HEK293 (cell line): Measurements from ENCODE around the gene CENPO.

Experiments
- BCL11A ChIP-seq: fragments of 450-650 bp; formaldehyde crosslinking; IDR thresholded peaks from 2 replicates; pipeline ENCODE4 v1.5.1; 2016; ENCODE audit warnings: low read depth, missing biosample characterization, missing genetic modification characterization
- FEZF1 ChIP-seq: fragments of 450-650 bp; formaldehyde crosslinking; IDR thresholded peaks from 2 replicates; pipeline ENCODE4 v1.5.1; 2016; ENCODE audit warnings: missing biosample characterization, missing genetic modification characterization
- GLI2 ChIP-seq: fragments of 450-650 bp; formaldehyde crosslinking; IDR thresholded peaks from 2 replicates; pipeline ENCODE4; 2017; ENCODE audit warnings: missing biosample characterization, missing genetic modification characterization, low read depth, borderline replicate concordance
- KLF10 ChIP-seq: fragments of 450-650 bp; IDR thresholded peaks from 2 replicates; pipeline ENCODE4 v1.5.1; 2018; ENCODE audit warnings: missing biosample characterization, mild to moderate bottlenecking, missing genetic modification characterization
- KLF9 ChIP-seq: fragments of 450-650 bp; formaldehyde crosslinking; IDR thresholded peaks from 2 replicates; pipeline ENCODE4 v1.5.1; 2016; ENCODE audit warnings: missing biosample characterization, missing genetic modification characterization, low read depth
- MEIS1 ChIP-seq: sonication (generic); formaldehyde crosslinking; IDR thresholded peaks from 2 replicates; pipeline ENCODE4 v1.8.1; 2022; ENCODE audit warnings: missing genetic modification reagents, mild to moderate bottlenecking, borderline replicate concordance
- PATZ1 ChIP-seq: fragments of 450-650 bp; formaldehyde crosslinking; IDR thresholded peaks from 2 replicates; pipeline ENCODE4 v1.5.1; 2016; ENCODE audit warnings: missing biosample characterization, missing genetic modification characterization
- SETDB1 ChIP-seq: IDR thresholded peaks from one replicate; pipeline ENCODE4 v1.6.1; 2017; ENCODE audit warnings: mild to moderate bottlenecking, low read length, moderate library complexity, mixed read lengths; ENCODE audit not compliant: insufficient read length
- SP2 ChIP-seq: fragments of 450-650 bp; formaldehyde crosslinking; IDR thresholded peaks from 2 replicates; pipeline ENCODE4 v1.5.1; 2016; ENCODE audit warnings: missing biosample characterization, missing genetic modification characterization
- SP3 ChIP-seq: fragments of 450-650 bp; formaldehyde crosslinking; IDR thresholded peaks from 2 replicates; pipeline ENCODE4 v1.5.1; 2016; ENCODE audit warnings: missing biosample characterization, missing genetic modification characterization
- ZBTB48 ChIP-seq: fragments of 450-650 bp; formaldehyde crosslinking; IDR thresholded peaks from 2 replicates; pipeline ENCODE4 v1.5.1; 2016; ENCODE audit warnings: missing biosample characterization, missing genetic modification characterization
- ZFP41 ChIP-seq: fragments of 450-650 bp; formaldehyde crosslinking; IDR thresholded peaks from 2 replicates; pipeline ENCODE4 v1.5.1; 2016; ENCODE audit warnings: missing biosample characterization, missing genetic modification characterization, borderline replicate concordance
- ZIC2 ChIP-seq: fragments of 450-650 bp; formaldehyde crosslinking; IDR thresholded peaks from 2 replicates; pipeline ENCODE4 v1.5.1; 2016; ENCODE audit warnings: missing biosample characterization, missing genetic modification characterization
- ZNF10 ChIP-seq: fragments of 450-650 bp; formaldehyde crosslinking; IDR thresholded peaks from 2 replicates; pipeline ENCODE4 v1.5.1; 2017; ENCODE audit warnings: missing biosample characterization, missing genetic modification characterization
- ZNF112 ChIP-seq: fragments of 450-650 bp; formaldehyde crosslinking; IDR thresholded peaks from 2 replicates; pipeline ENCODE4 v1.5.0; 2017; ENCODE audit warnings: missing biosample characterization, missing genetic modification characterization
- ZNF132 ChIP-seq: fragments of 450-650 bp; formaldehyde crosslinking; IDR thresholded peaks from 2 replicates; pipeline ENCODE4 v1.5.1; 2017; ENCODE audit warnings: missing biosample characterization, missing genetic modification characterization, borderline replicate concordance
- ZNF133 ChIP-seq: fragments of 450-650 bp; formaldehyde crosslinking; IDR thresholded peaks from 2 replicates; pipeline ENCODE4 v1.5.1; 2016; ENCODE audit warnings: missing biosample characterization, missing genetic modification characterization
- ZNF146 ChIP-seq: fragments of 450-650 bp; formaldehyde crosslinking; IDR thresholded peaks from 2 replicates; pipeline ENCODE4 v1.5.1; 2016; ENCODE audit warnings: missing biosample characterization, missing genetic modification characterization
- ZNF16 ChIP-seq: fragments of 450-650 bp; formaldehyde crosslinking; IDR thresholded peaks from 2 replicates; pipeline ENCODE4 v1.5.1; 2016; ENCODE audit warnings: low read depth, missing biosample characterization, missing genetic modification characterization
- ZNF169 ChIP-seq: fragments of 450-650 bp; formaldehyde crosslinking; IDR thresholded peaks from 2 replicates; pipeline ENCODE4 v1.5.1; 2016; ENCODE audit warnings: missing biosample characterization, missing genetic modification characterization
- ZNF175 ChIP-seq: fragments of 450-650 bp; formaldehyde crosslinking; IDR thresholded peaks from 2 replicates; pipeline ENCODE4 v1.5.1; 2016; ENCODE audit warnings: missing biosample characterization, missing genetic modification characterization
- ZNF18 ChIP-seq: fragments of 450-650 bp; formaldehyde crosslinking; IDR thresholded peaks from 2 replicates; pipeline ENCODE4 v1.5.1; 2016; ENCODE audit warnings: missing biosample characterization, missing genetic modification characterization
- ZNF184 ChIP-seq: fragments of 450-650 bp; IDR thresholded peaks from 2 replicates; pipeline ENCODE4 v1.5.1; 2018; ENCODE audit warnings: missing biosample characterization, mild to moderate bottlenecking, missing genetic modification characterization
- ZNF202 ChIP-seq: fragments of 450-650 bp; formaldehyde crosslinking; IDR thresholded peaks from 2 replicates; pipeline ENCODE4 v1.5.1; 2016; ENCODE audit warnings: missing biosample characterization, missing genetic modification characterization, borderline replicate concordance
- ZNF292 ChIP-seq: fragments of 450-650 bp; formaldehyde crosslinking; IDR thresholded peaks from 2 replicates; pipeline ENCODE4 v1.5.1; 2016; ENCODE audit warnings: low read depth, missing biosample characterization, missing genetic modification characterization, borderline replicate concordance
- ZNF302 ChIP-seq: fragments of 450-650 bp; formaldehyde crosslinking; IDR thresholded peaks from 2 replicates; pipeline ENCODE4 v1.5.1; 2016; ENCODE audit warnings: missing biosample characterization, missing genetic modification characterization, low read depth
- ZNF433 ChIP-seq: fragments of 450-650 bp; formaldehyde crosslinking; IDR thresholded peaks from 2 replicates; pipeline ENCODE4 v1.5.1; 2016; ENCODE audit warnings: missing biosample characterization, missing genetic modification characterization, low read depth
- ZNF514 ChIP-seq: fragments of 450-650 bp; formaldehyde crosslinking; IDR thresholded peaks from 2 replicates; pipeline ENCODE4 v1.5.1; 2016; ENCODE audit warnings: missing biosample characterization, missing genetic modification characterization
- ZNF580 ChIP-seq: fragments of 450-650 bp; formaldehyde crosslinking; IDR thresholded peaks from 2 replicates; pipeline ENCODE4 v1.5.1; 2016; ENCODE audit warnings: missing biosample characterization, missing genetic modification characterization
- ZNF629 ChIP-seq: fragments of 450-650 bp; formaldehyde crosslinking; IDR thresholded peaks from 2 replicates; pipeline ENCODE4 v1.5.1; 2017; ENCODE audit warnings: missing biosample characterization, missing genetic modification characterization
- ZNF660 ChIP-seq: fragments of 450-650 bp; IDR thresholded peaks from 2 replicates; pipeline ENCODE4 v1.5.1; 2018; ENCODE audit warnings: missing biosample characterization, mild to moderate bottlenecking, missing genetic modification characterization
- ZNF670 ChIP-seq: fragments of 450-650 bp; formaldehyde crosslinking; IDR thresholded peaks from 2 replicates; pipeline ENCODE4 v1.5.1; 2016; ENCODE audit warnings: missing biosample characterization, missing genetic modification characterization, low read depth
- ZNF707 ChIP-seq: fragments of 450-650 bp; formaldehyde crosslinking; IDR thresholded peaks from 2 replicates; pipeline ENCODE4 v1.5.1; 2016; ENCODE audit warnings: missing biosample characterization, missing genetic modification characterization
- ZNF76 ChIP-seq: fragments of 450-650 bp; formaldehyde crosslinking; IDR thresholded peaks from 2 replicates; pipeline ENCODE4; 2016; ENCODE audit warnings: low read depth, missing biosample characterization, missing genetic modification characterization, borderline replicate concordance
- ZNF768 ChIP-seq: fragments of 450-650 bp; formaldehyde crosslinking; IDR thresholded peaks from 2 replicates; pipeline ENCODE4 v1.5.1; 2018; ENCODE audit warnings: missing biosample characterization, mild to moderate bottlenecking, missing genetic modification characterization
- ZSCAN30 ChIP-seq: fragments of 450-650 bp; IDR thresholded peaks from 2 replicates; pipeline ENCODE4 v1.5.1; 2018; ENCODE audit warnings: missing biosample characterization, mild to moderate bottlenecking, missing genetic modification characterization, moderate library complexity
- TF ChIP-seq, protein P1 (sequence below): fragments of 450-650 bp; formaldehyde crosslinking; IDR thresholded peaks from 2 replicates; pipeline ENCODE4; 2016; ENCODE audit warnings: missing biosample characterization, missing genetic modification characterization

CENPO gene

DNA sequence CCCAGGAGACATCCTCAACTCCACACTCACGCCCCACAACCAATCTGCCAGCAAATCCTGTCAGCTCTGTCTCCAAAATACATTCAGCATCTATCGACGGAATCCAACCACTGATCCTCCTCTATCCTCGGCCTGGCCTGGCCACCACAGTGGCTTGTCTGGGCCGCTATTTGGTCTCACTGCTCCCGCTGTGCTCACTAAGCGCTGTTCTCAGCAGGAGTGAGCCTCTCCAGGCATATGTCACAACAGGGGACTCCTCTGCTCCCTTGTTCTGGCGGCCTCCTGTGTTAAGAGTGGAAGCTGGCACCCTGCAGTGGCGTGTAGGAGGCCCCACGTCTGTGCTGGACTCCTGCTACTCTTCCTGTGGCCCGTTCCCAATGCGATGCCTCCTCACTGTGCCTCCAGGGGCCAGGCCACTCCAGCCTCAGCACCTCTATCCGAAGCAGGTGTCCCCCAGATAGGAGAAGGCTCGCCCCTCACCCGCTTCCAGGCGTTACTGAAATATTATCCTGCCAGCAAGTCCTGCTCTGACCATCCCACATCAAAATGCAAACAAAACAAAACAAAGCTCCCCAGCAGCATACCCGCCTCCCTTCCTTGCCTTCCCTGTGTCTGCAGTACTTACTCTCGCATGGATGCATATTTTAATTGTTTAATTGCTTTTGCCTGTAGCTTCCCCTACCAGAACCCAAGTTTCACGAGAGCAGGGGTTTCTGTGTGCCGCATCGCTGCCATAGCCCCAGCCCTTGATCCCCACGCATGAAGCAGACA is 39.9 kb downstream of the CENPO start (continued):
- TF ChIP-seq, protein P1, sequence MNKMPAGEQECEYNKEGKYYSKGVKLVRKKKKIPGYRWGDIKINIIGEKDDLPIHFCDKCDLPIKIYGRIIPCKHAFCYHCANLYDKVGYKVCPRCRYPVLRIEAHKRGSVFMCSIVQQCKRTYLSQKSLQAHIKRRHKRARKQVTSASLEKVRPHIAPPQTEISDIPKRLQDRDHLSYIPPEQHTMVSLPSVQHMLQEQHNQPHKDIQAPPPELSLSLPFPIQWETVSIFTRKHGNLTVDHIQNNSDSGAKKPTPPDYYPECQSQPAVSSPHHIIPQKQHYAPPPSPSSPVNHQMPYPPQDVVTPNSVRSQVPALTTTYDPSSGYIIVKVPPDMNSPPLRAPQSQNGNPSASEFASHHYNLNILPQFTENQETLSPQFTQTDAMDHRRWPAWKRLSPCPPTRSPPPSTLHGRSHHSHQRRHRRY: no peak
- TF ChIP-seq ZBTB48 (tag by site-specific recombination): no peak
- TF ChIP-seq ZNF660 (tag by site-specific recombination): no peak
- no peak for TF ChIP-seq ZNF292 (tag by site-specific recombination)
- no peak for TF ChIP-seq GLI2 (tag by site-specific recombination)
- TF ChIP-seq ZNF175 (tag by site-specific recombination): no peak
- no peak; the same call in 1 of the 2 replicates for TF ChIP-seq PATZ1 (tag by site-specific recombination)
- TF ChIP-seq ZNF132 (tag by site-specific recombination): no peak
- TF ChIP-seq ZNF184 (tag by site-specific recombination): no peak
- peak; percentile 12; the same call in 1 of the 2 replicates for TF ChIP-seq FEZF1
- TF ChIP-seq ZNF112 (tag by site-specific recombination): no peak
- TF ChIP-seq SP2: no peak
- no peak for TF ChIP-seq ZNF707 (tag by site-specific recombination)
- TF ChIP-seq ZNF76: no peak
- 0 out of 2 replicates have a peak, but pooled peaks have one; percentile 25 for TF ChIP-seq ZSCAN30
- TF ChIP-seq MEIS1 (CRISPR knock-in tag): no peak
- TF ChIP-seq ZNF202: no peak
- peak; percentile 100 for TF ChIP-seq ZIC2 (tag by site-specific recombination)
- no peak for TF ChIP-seq ZNF433
- TF ChIP-seq BCL11A (tag by site-specific recombination): no peak
- no peak for TF ChIP-seq ZNF169 (tag by site-specific recombination)
- no peak for TF ChIP-seq ZNF670 (tag by site-specific recombination)
- TF ChIP-seq ZNF580 (tag by site-specific recombination): no peak
- TF ChIP-seq ZNF10 (tag by site-specific recombination): no peak
- no peak for TF ChIP-seq KLF10 (tag by site-specific recombination)
- no peak for TF ChIP-seq ZNF16 (tag by site-specific recombination)
- no peak; the same call in 1 of the 2 replicates for TF ChIP-seq ZNF146 (tag by site-specific recombination)
- no peak for TF ChIP-seq ZNF514 (tag by site-specific recombination)
- TF ChIP-seq ZNF629: peak; percentile 38
- no peak for TF ChIP-seq SP3 (tag by site-specific recombination)
- TF ChIP-seq ZNF133 (tag by site-specific recombination): no peak
- no peak for TF ChIP-seq SETDB1
- no peak for TF ChIP-seq ZFP41 (tag by site-specific recombination)
- TF ChIP-seq KLF9 (tag by site-specific recombination): no peak
- no peak; the same call in 1 of the 2 replicates for TF ChIP-seq ZNF18 (tag by site-specific recombination)
- no peak for TF ChIP-seq ZNF768
- no peak for TF ChIP-seq ZNF302
